NB4 (cell line): ENCODE measurements around the gene SPACDR.
A peak's percentile ranks its signal among the peaks of the same experiment; 100 is the strongest.

Source experiments
- DNase-seq: peaks from one replicate; pipeline ENCODE4 v3.0.0; 2010; ENCODE audit warnings: low read depth
- H3K4me3 ChIP-seq: one replicate; pipeline ENCODE4 v1.5.1; 2011; ENCODE audit warnings: mild to moderate bottlenecking, low read depth, low read length, moderate library complexity
- CTCF ChIP-seq: IDR thresholded peaks from one replicate; pipeline ENCODE4 v1.5.1; 2012; ENCODE audit warnings: low read depth, low read length
- MAX ChIP-seq: IDR thresholded peaks from 2 replicates; pipeline ENCODE4 v1.6.1; 2011; ENCODE audit warnings: low read depth, low read length
- MYC ChIP-seq: IDR thresholded peaks from 2 replicates; pipeline ENCODE4 v1.6.1; 2011; ENCODE audit warnings: low read depth, low read length
- POLR2A ChIP-seq: IDR thresholded peaks from 2 replicates; pipeline ENCODE4 v1.6.1; 2011; ENCODE audit warnings: mild to moderate bottlenecking; ENCODE audit not compliant: insufficient read length; ENCODE audit errors: extremely low read depth

The SPACDR gene

GRCh38 chr7:100423315-100423714, 40.7 kb downstream of the SPACDR start:
- DNase-seq, result no peak
- TF ChIP-seq MYC (no peak), MAX (no peak), CTCF (no peak), POLR2A (no peak)
- H3K4me3 ChIP-seq, result no peak overlapping the region

- no peak for TF ChIP-seq CTCF
- no peak for TF ChIP-seq MAX
- no peak for TF ChIP-seq POLR2A
- TF ChIP-seq MYC, result no peak
- no peak overlapping the region for H3K4me3 ChIP-seq
- DNase-seq, result no peak
Measured at GRCh38 chr7:100419660-100420226, 44.3 kb downstream of the SPACDR start.

GRCh38 chr7:100418930-100419659, 45.0 kb downstream of the SPACDR start:
- H3K4me3 ChIP-seq, result no peak overlapping the region
- DNase-seq, result no peak
- TF ChIP-seq POLR2A (no peak), CTCF (no peak), MYC (no peak), MAX (no peak)

- no peak overlapping the region for H3K4me3 ChIP-seq
- TF ChIP-seq MYC, result no peak
- no peak for TF ChIP-seq CTCF
- TF ChIP-seq POLR2A, result no peak
- TF ChIP-seq MAX, result no peak
- no peak for DNase-seq
Measured at GRCh38 chr7:100415448-100415847, 48.6 kb downstream of the SPACDR start.

GRCh38 chr7:100413889-100414288, 50.2 kb downstream of the SPACDR start:
- DNase-seq, result no peak
- no peak overlapping the region for H3K4me3 ChIP-seq
- TF ChIP-seq POLR2A (no peak), MYC (no peak), CTCF (no peak), MAX (no peak)

- TF ChIP-seq MYC (no peak), POLR2A (no peak), MAX (no peak), CTCF (no peak)
- peak; percentile 26 for DNase-seq
- no peak overlapping the region for H3K4me3 ChIP-seq
Measured at GRCh38 chr7:100413346-100413745, 50.7 kb downstream of the SPACDR start.
